NCI-H1694 treated with DMSO at 0.1 percent for 48 hours (cell line): Measurements from ENCODE around the gene ASGR2.
"Not testable (repeated sequence)": the region's sequence is repeated elsewhere in the genome, so short reads cannot be mapped to it uniquely, and the experiment has no call there.

Experiments used
- DNase-seq: peaks from one replicate; lab custom pipeline; 2025; lab: John Stamatoyannopoulos, UW

The ASGR2 gene

GRCh38 chr17:7124923-7125322, 10.3 kb upstream of the ASGR2 start:
- no peak for DNase-seq

- DNase-seq, result no peak
Measured at GRCh38 chr17:7123844-7124243, 9.2 kb upstream of the ASGR2 start.

- DNase-seq, result no peak
Measured at GRCh38 chr17:7122381-7122780, 7.8 kb upstream of the ASGR2 start.

- not testable (repeated sequence) for DNase-seq
Measured at GRCh38 chr17:7120635-7121034, 6.0 kb upstream of the ASGR2 start.

- DNase-seq, result no peak
Measured at GRCh38 chr17:7120123-7120522, 5.5 kb upstream of the ASGR2 start.

GRCh38 chr17:7119314-7119713, 4.7 kb upstream of the ASGR2 start:
- no peak for DNase-seq

GRCh38 chr17:7114875-7115614, 423 bp upstream of the ASGR2 start:
- DNase-seq, result no peak

GRCh38 chr17:7113273-7114071, 1.1 kb downstream of the ASGR2 start:
- DNase-seq, result no peak

- DNase-seq, result no peak
Measured at GRCh38 chr17:7112510-7113108, 2.0 kb downstream of the ASGR2 start.

- no peak for DNase-seq
Measured at GRCh38 chr17:7111784-7112509, 2.7 kb downstream of the ASGR2 start.

- DNase-seq, result no peak
Measured at GRCh38 chr17:7110617-7111306, 3.9 kb downstream of the ASGR2 start.

- DNase-seq, result no peak
Measured at GRCh38 chr17:7109461-7110322, 4.9 kb downstream of the ASGR2 start.

GRCh38 chr17:7108981-7109380, 5.6 kb downstream of the ASGR2 start:
- no peak for DNase-seq

GRCh38 chr17:7108560-7108925, 6.1 kb downstream of the ASGR2 start:
- no peak for DNase-seq

- DNase-seq, result no peak
Measured at GRCh38 chr17:7107795-7108559, 6.6 kb downstream of the ASGR2 start.

- DNase-seq, result no peak
Measured at GRCh38 chr17:7107012-7107754, 7.4 kb downstream of the ASGR2 start.

GRCh38 chr17:7102421-7102820, 12.2 kb downstream of the ASGR2 start:
- no peak for DNase-seq

- DNase-seq, result no peak
Measured at GRCh38 chr17:7101531-7101930, 13.1 kb downstream of the ASGR2 start.

GRCh38 chr17:7100641-7101379, 13.8 kb downstream of the ASGR2 start:
- not testable (repeated sequence) for DNase-seq
